Measurements from ENCODE around the gene PIGC.

The PIGC gene

DNA sequence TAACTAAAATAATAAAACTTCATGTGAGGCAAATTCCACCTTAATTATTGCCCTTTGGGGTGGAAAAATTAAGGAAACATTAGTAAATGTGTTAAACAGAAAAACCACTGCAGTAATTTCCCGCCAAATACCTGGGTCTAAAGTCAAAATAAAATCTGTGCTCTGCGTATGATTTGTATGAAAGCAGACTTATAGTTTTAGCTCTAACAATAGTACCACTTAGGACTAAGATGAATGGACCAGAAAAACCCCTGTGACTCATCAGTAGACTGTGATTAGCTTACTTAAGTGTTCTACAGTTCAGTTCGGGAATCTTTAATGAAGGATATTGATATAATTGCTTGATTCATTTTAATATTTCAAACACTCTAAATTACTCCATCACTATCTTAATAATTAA lies 46.6 kb downstream of the PIGC start:
- no peak overlapping the region for H3K4me3 ChIP-seq
- no peak overlapping the region for H3K27ac ChIP-seq
- no peak for TF ChIP-seq EZH2 (IDR thresholded peaks at IDR 0.05)
- no peak for TF ChIP-seq POLR2AphosphoS5 (IDR thresholded peaks at IDR 0.05; ENCODE audit: borderline replicate concordance, low read depth, low read length)
- TF ChIP-seq FOXP2 (optimal IDR thresholded peaks at IDR 0.05; ENCODE audit: control extremely low read depth, extremely low read length, insufficient read depth) = no peak
- no peaks in the 10 kb centered on the region for H3K36me3 ChIP-seq (ENCODE audit: insufficient read depth, low read length)
- DNase-seq (ENCODE audit: low read depth, low spot score) = no peak
- no peak overlapping the region for H3K9ac ChIP-seq (ENCODE audit: insufficient read length)
- no peaks in the 10 kb centered on the region for H3K9me3 ChIP-seq (ENCODE audit: low read depth, low read length)

DNA sequence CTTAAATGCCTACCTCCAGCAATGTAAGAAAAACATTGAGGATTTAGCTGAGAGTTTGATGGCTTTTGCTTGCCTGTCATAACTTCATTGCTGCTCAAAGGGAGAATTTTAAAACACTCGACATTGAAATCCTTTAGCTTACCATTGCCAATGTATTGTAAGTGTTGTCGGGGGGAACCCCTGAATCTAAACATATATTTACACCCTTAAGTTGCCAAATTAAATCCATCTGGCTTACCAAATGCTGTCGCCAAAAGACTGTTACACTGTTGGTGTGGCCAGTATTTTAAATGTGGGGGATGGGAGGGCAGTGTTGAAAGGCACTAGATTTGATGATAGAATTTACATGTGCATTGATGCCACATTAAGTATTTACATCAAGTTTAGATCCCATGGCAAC lies 48.3 kb downstream of the PIGC start:
- Histone ChIP-seq H3K4me3 (no peak overlapping the region), H3K27ac (no peak overlapping the region), H3K36me3 (ENCODE audit: insufficient read depth, low read length) (no peaks in the 10 kb centered on the region), H3K9ac (ENCODE audit: insufficient read length) (no peak overlapping the region), H3K9me3 (ENCODE audit: low read depth, low read length) (no peaks in the 10 kb centered on the region)
- TF ChIP-seq FOXP2 (optimal IDR thresholded peaks at IDR 0.05; ENCODE audit: control extremely low read depth, extremely low read length, insufficient read depth) (no peak), POLR2AphosphoS5 (IDR thresholded peaks at IDR 0.05; ENCODE audit: borderline replicate concordance, low read depth, low read length) (no peak), EZH2 (IDR thresholded peaks at IDR 0.05) (no peak)
- no peak for DNase-seq (ENCODE audit: low read depth, low spot score)

GRCh38 chr1:172394811-172395210 lies 49.1 kb downstream of the PIGC start:
- no peaks in the 10 kb centered on the region for H3K9me3 ChIP-seq (ENCODE audit: low read depth, low read length)
- no peak overlapping the region for H3K27ac ChIP-seq
- H3K9ac ChIP-seq (ENCODE audit: insufficient read length) = no peak overlapping the region
- DNase-seq (ENCODE audit: low read depth, low spot score) = no peak
- no peak overlapping the region for H3K4me3 ChIP-seq
- TF ChIP-seq POLR2AphosphoS5 (IDR thresholded peaks at IDR 0.05; ENCODE audit: borderline replicate concordance, low read depth, low read length) (no peak), EZH2 (IDR thresholded peaks at IDR 0.05) (no peak), FOXP2 (optimal IDR thresholded peaks at IDR 0.05; ENCODE audit: control extremely low read depth, extremely low read length, insufficient read depth) (no peak)
- H3K36me3 ChIP-seq (ENCODE audit: insufficient read depth, low read length) = no peaks in the 10 kb centered on the region

GRCh38 chr1:172394141-172394751 lies 49.6 kb downstream of the PIGC start:
- Histone ChIP-seq H3K4me3 (no peak overlapping the region), H3K9ac (ENCODE audit: insufficient read length) (no peak overlapping the region), H3K27ac (no peak overlapping the region), H3K9me3 (ENCODE audit: low read depth, low read length) (no peaks in the 10 kb centered on the region), H3K36me3 (ENCODE audit: insufficient read depth, low read length) (no peaks in the 10 kb centered on the region)
- no peak for DNase-seq (ENCODE audit: low read depth, low spot score)
- TF ChIP-seq POLR2AphosphoS5 (IDR thresholded peaks at IDR 0.05; ENCODE audit: borderline replicate concordance, low read depth, low read length) = no peak
- no peak for TF ChIP-seq EZH2 (IDR thresholded peaks at IDR 0.05)
- no peak for TF ChIP-seq FOXP2 (optimal IDR thresholded peaks at IDR 0.05; ENCODE audit: control extremely low read depth, extremely low read length, insufficient read depth)

GRCh38 chr1:172393354-172393753 lies 50.5 kb downstream of the PIGC start:
- no peaks in the 10 kb centered on the region for H3K36me3 ChIP-seq (ENCODE audit: insufficient read depth, low read length)
- H3K9ac ChIP-seq (ENCODE audit: insufficient read length) = no peak overlapping the region
- H3K4me3 ChIP-seq = no peak overlapping the region
- no peak overlapping the region for H3K27ac ChIP-seq
- TF ChIP-seq EZH2 (IDR thresholded peaks at IDR 0.05) (no peak), FOXP2 (optimal IDR thresholded peaks at IDR 0.05; ENCODE audit: control extremely low read depth, extremely low read length, insufficient read depth) (no peak), POLR2AphosphoS5 (IDR thresholded peaks at IDR 0.05; ENCODE audit: borderline replicate concordance, low read depth, low read length) (no peak)
- no peaks in the 10 kb centered on the region for H3K9me3 ChIP-seq (ENCODE audit: low read depth, low read length)
- no peak for DNase-seq (ENCODE audit: low read depth, low spot score)

DNA sequence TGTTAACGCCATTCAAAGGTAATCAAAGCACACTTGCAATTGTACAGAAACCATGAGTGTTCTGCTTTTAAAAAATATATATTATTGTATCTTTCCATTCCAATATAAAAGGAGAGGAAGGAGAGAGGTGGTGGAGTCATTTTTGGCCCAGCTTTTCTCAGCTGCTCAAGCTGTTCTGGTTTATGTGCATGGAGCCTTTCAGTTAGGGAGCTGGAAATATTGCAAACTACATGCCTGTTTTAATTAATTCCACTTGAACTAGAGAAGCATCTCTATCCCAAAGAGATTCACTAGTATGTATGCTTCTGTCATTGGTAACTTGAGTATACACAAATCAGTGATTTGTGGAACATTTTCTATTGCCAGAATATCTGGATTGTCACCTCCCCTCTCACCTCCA lies 51.9 kb downstream of the PIGC start:
- Histone ChIP-seq H3K9me3 (ENCODE audit: low read depth, low read length) (no peaks in the 10 kb centered on the region), H3K36me3 (ENCODE audit: insufficient read depth, low read length) (no peaks in the 10 kb centered on the region), H3K4me3 (no peak overlapping the region), H3K9ac (ENCODE audit: insufficient read length) (no peak overlapping the region), H3K27ac (peak overlapping the region; percentile 42; the same call in 1 of the 2 replicates)
- DNase-seq (ENCODE audit: low read depth, low spot score) = no peak
- TF ChIP-seq EZH2 (IDR thresholded peaks at IDR 0.05) (no peak), FOXP2 (optimal IDR thresholded peaks at IDR 0.05; ENCODE audit: control extremely low read depth, extremely low read length, insufficient read depth) (no peak), POLR2AphosphoS5 (IDR thresholded peaks at IDR 0.05; ENCODE audit: borderline replicate concordance, low read depth, low read length) (no peak)
